Upper lobe of right lung (tissue), 1 donor: ENCODE measurements around the gene NDOR1. TPM values are rescaled to one million over a fixed set of nuclear protein-coding genes. Genes with fewer than 3 reads are reported as not detected.

Source experiments
- ATAC-seq: fragments of 200-7000 bp; cut with Tn5 transposase; one replicate; pipeline ENCODE4 v1.9.1; 2020; ENCODE audit warnings: mild to moderate bottlenecking, moderate library complexity
- DNase-seq: peaks from one replicate; pipeline ENCODE4 v3.0.0-alpha.2; 2020
- H3K27ac ChIP-seq: fragments of 200-600 bp; one replicate; pipeline ENCODE4 v1.8.0; 2022
- H3K27me3 ChIP-seq: fragments of 200-600 bp; one replicate; pipeline ENCODE4 v1.8.0; 2022; ENCODE audit warnings: mild to moderate bottlenecking
- H3K36me3 ChIP-seq: fragments of 200-600 bp; one replicate; pipeline ENCODE4 v1.8.0; 2022
- H3K4me1 ChIP-seq: fragments of 200-600 bp; one replicate; pipeline ENCODE4 v1.8.0; 2022
- H3K4me3 ChIP-seq: fragments of 200-600 bp; one replicate; pipeline ENCODE4 v1.8.0; 2022; ENCODE audit warnings: mild to moderate bottlenecking
- H3K9me3 ChIP-seq: fragments of 200-600 bp; one replicate; pipeline ENCODE4 v1.8.0; 2022
- CTCF ChIP-seq: fragments of 200-600 bp; IDR thresholded peaks from one replicate; pipeline ENCODE4 v1.8.0; 2022; ENCODE audit warnings: antibody characterized with exemption
- intact Hi-C: fragments of 100-400 bp; cut with DNase I; formaldehyde crosslinking; loops from one replicate; pipeline ENCODE4 v1.11.0; 2022
- microRNA-seq: library from miRNA; unstranded; fragments of <30 nt; microRNA quantifications from one replicate; pipeline ENCODE4 v1.2.0, GENCODE V29; 2020; ENCODE audit warnings: borderline microRNAs expressed
- total RNA-seq: library from RNA; stranded (reverse); fragmentation: NEBNext Ultra II Directional; extraction: Animal tissue kit (Norgen Biotek cat#: 25700); gene quantifications from one replicate; pipeline ENCODE4 v1.2.1, GENCODE V29; 2021
- donor health status: DM: no; HTN: yes; CAD: no; lungs with severe emphysema.

Gene NDOR1
- total RNA-seq, 1 donor from 2014 or later, result 16.7 TPM

- no peaks in the 10 kb centered on the region for H3K27me3 ChIP-seq
- no peak overlapping the region for H3K4me3 ChIP-seq
- peak; percentile 52 for DNase-seq
- H3K4me1 ChIP-seq, result peaks cover 25% of the 10 kb centered on the region
- intact Hi-C loops, result no loop called here
- TF ChIP-seq CTCF, result no peak
- no peak overlapping the region for H3K27ac ChIP-seq
- no peak for ATAC-seq
- peaks cover 38% of the 10 kb centered on the region for H3K36me3 ChIP-seq
- H3K9me3 ChIP-seq, result no peaks in the 10 kb centered on the region
Observed at GRCh38 chr9:137265496-137266161, 60.1 kb downstream of the NDOR1 start.

GRCh38 chr9:137266162-137266527 lies 60.6 kb downstream of the NDOR1 start:
- H3K27ac ChIP-seq, result no peak overlapping the region
- H3K4me1 ChIP-seq, result peaks cover 25% of the 10 kb centered on the region
- DNase-seq, result peak; percentile 61
- no peak overlapping the region for H3K4me3 ChIP-seq
- no peak for TF ChIP-seq CTCF
- ATAC-seq, result no peak
- peaks cover 38% of the 10 kb centered on the region for H3K36me3 ChIP-seq
- H3K9me3 ChIP-seq, result no peaks in the 10 kb centered on the region
- H3K27me3 ChIP-seq, result no peaks in the 10 kb centered on the region
- intact Hi-C loops, result no loop called here

Small RNAs within 50 kb of the gene (microRNA-seq; reads per million reads assigned to microRNA genes)
- not detected for gene MIR3621

Other genes starting within 250 kb of the NDOR1 start
- gene PTGDS, start 228.2 kb upstream of the NDOR1 start, total RNA-seq, result 477 TPM
- gene LCNL1, start 222.7 kb upstream of the NDOR1 start, total RNA-seq, result 5.1 TPM
- 53.1 TPM for gene PAXX, start 213.3 kb upstream of the NDOR1 start, total RNA-seq
- 80.7 TPM for gene CLIC3, start 209.1 kb upstream of the NDOR1 start, total RNA-seq
- gene ABCA2, start 177.5 kb upstream of the NDOR1 start, total RNA-seq, result 44.3 TPM
- 0.81 TPM for gene FUT7, start 173.6 kb upstream of the NDOR1 start, total RNA-seq
- 152 TPM for gene NPDC1, start 159.5 kb upstream of the NDOR1 start, total RNA-seq
- gene ENTPD2, start 151.6 kb upstream of the NDOR1 start, total RNA-seq, result 0.41 TPM
- 0.84 TPM for gene SAPCD2, start 135.1 kb upstream of the NDOR1 start, total RNA-seq
- gene UAP1L1, start 128.2 kb upstream of the NDOR1 start, total RNA-seq, result 30.7 TPM
- 39.4 TPM for gene MAN1B1, start 118.7 kb upstream of the NDOR1 start, total RNA-seq
- 183 TPM for gene DPP7, start 91.0 kb upstream of the NDOR1 start, total RNA-seq
- gene GRIN1, start 66.5 kb upstream of the NDOR1 start, total RNA-seq, result 0.64 TPM
- not detected for gene LRRC26, start 35.6 kb upstream of the NDOR1 start, total RNA-seq
- gene TMEM210, start 33.6 kb upstream of the NDOR1 start, total RNA-seq, result not detected
- gene ANAPC2, start 17.1 kb upstream of the NDOR1 start, total RNA-seq, result 51.4 TPM
- 55.5 TPM for gene SSNA1, start 17.0 kb upstream of the NDOR1 start, total RNA-seq
- gene TPRN, start 5.0 kb upstream of the NDOR1 start, total RNA-seq, result 22.3 TPM
- gene TMEM203, start 52 bp upstream of the NDOR1 start, total RNA-seq, result 28.7 TPM
- 6.7 TPM for gene RNF208, start 16.5 kb downstream of the NDOR1 start, total RNA-seq
- gene CYSRT1, start 19.5 kb downstream of the NDOR1 start, total RNA-seq, result 0.41 TPM
- gene RNF224, start 21.8 kb downstream of the NDOR1 start, total RNA-seq, result 0.35 TPM
- 0.23 TPM for gene SLC34A3, start 25.2 kb downstream of the NDOR1 start, total RNA-seq
- gene TUBB4B, start 35.6 kb downstream of the NDOR1 start, total RNA-seq, result 191 TPM
- not detected for gene STPG3, start 45.6 kb downstream of the NDOR1 start, total RNA-seq
- gene NELFB, start 49.6 kb downstream of the NDOR1 start, total RNA-seq, result 47.2 TPM
- gene TOR4A, start 72.0 kb downstream of the NDOR1 start, total RNA-seq, result 27.4 TPM
- gene NRARP, start 96.6 kb downstream of the NDOR1 start, total RNA-seq, result 21.5 TPM
- gene EXD3, start 217.5 kb downstream of the NDOR1 start, total RNA-seq, result 27.3 TPM
- 6.5 TPM for gene NOXA1, start 217.7 kb downstream of the NDOR1 start, total RNA-seq
- gene ENTPD8, start 235.7 kb downstream of the NDOR1 start, total RNA-seq, result not detected